DOHH2 (cell line): Measurements from ENCODE around the gene OTOF.

Experiments
- CTCF ChIP-seq: fragments of 200-600 bp; sonication (generic); IDR thresholded peaks from one replicate; pipeline ENCODE4 v1.5.1; 2014; ENCODE audit warnings: antibody characterized with exemption, mild to moderate bottlenecking, low read depth, low read length; ENCODE audit not compliant: poor library complexity, severe bottlenecking
- EZH2phosphoT487 ChIP-seq: fragments of 200-600 bp; sonication (generic); IDR thresholded peaks from 2 replicates; pipeline ENCODE4 v1.6.1; 2017; ENCODE audit warnings: borderline replicate concordance, mild to moderate bottlenecking, antibody characterized with exemption, low read length, moderate library complexity, mixed read lengths

GRCh38 chr2:26491563-26492167 lies 13.7 kb upstream of the OTOF start:
- TF ChIP-seq CTCF (no peak), EZH2phosphoT487 (no peak)
